ENCODE measurements around the gene PEX5L. TPM values are rescaled to one million over a fixed set of nuclear protein-coding genes. Genes with fewer than 3 reads are reported as not detected.
A peak's percentile ranks its signal among the peaks of the same experiment; 100 is the strongest.

The PEX5L gene
- total RNA-seq, 2 experiments from 2014 or later = 0.35 to 0.70 TPM

GRCh38 chr3:179991104-179991503, 45.6 kb downstream of the PEX5L start:
- POLR2A ChIA-PET = no interaction called here

DNA sequence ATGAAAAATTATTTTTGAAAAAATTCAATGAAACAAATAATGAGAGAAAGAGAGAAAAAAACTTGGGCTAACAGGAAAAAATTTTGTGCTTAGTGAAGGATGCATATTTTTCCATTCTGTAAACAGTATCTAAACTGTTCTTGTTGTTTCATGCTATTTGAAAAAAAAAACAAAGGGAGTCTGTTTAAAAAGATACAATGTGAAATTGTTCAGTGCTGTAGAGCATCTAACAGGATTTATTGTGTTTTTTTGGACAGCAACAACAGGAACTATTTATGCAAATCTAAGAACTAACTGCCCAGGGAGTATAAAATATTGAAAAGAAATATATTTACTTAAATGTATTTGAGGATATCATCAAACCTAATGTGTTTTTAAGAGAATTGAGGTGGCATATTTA, 55.1 kb downstream of the PEX5L start:
- H3K27me3 Mint-ChIP-seq = peaks cover 12% of the 10 kb centered on the region

More at GRCh38 chr3:179991104-179991503, 45.6 kb downstream of the PEX5L start:
- H3K36me3 Mint-ChIP-seq (ENCODE audit: low read depth) = no peaks in the 10 kb centered on the region
- no peak overlapping the region for H3K4me3 Mint-ChIP-seq
- CTCF ChIA-PET = interaction anchor here (1.8 kb wide), 1 partner anchor 62 kb away, joined by 4 read pairs; no protein-coding TSS in a partner anchor
- H3K27me3 Mint-ChIP-seq = peaks cover 6% of the 10 kb centered on the region
- no peaks in the 10 kb centered on the region for H3K4me1 Mint-ChIP-seq
- H3K9me3 Mint-ChIP-seq = no peaks in the 10 kb centered on the region
- no peak for DNase-seq
- H3K27ac Mint-ChIP-seq = no peak overlapping the region

DNA sequence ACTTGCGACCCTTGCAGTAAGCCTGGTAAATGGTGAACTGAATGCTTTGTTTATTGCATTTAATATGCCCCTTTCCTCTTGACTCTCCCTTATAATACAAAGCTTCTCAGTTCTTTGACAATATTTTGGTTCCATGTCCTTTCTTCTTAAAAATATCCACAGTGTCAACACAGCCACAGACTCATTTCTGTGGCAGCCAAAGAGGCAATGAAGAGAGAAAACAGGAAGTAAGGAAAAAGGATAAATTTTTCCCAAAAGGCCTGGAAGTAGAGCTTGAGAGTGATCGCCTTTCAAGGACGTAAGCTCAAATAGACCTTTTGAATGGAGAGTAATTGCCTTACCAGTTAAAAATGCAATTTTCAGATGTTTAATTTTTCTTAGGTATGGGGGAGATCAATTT, 59.4 kb downstream of the PEX5L start:
- Mint-ChIP-seq H3K4me3 (no peak overlapping the region), H3K9me3 (no peaks in the 10 kb centered on the region), H3K27ac (no peak overlapping the region), H3K4me1 (peaks cover 7% of the 10 kb centered on the region), H3K27me3 (peaks cover 18% of the 10 kb centered on the region), H3K36me3 (ENCODE audit: low read depth) (no peaks in the 10 kb centered on the region)
- ChIA-PET POLR2A (no interaction called here), CTCF (no interaction called here)
- DNase-seq = no peak

More for the DNA sequence above, 55.1 kb downstream of the PEX5L start:
- Mint-ChIP-seq H3K4me1 (no peaks in the 10 kb centered on the region), H3K27ac (no peak overlapping the region), H3K9me3 (no peaks in the 10 kb centered on the region), H3K4me3 (no peak overlapping the region), H3K36me3 (ENCODE audit: low read depth) (no peaks in the 10 kb centered on the region)
- no peak for DNase-seq
- CTCF ChIA-PET = no interaction called here
- POLR2A ChIA-PET = no interaction called here

DNA sequence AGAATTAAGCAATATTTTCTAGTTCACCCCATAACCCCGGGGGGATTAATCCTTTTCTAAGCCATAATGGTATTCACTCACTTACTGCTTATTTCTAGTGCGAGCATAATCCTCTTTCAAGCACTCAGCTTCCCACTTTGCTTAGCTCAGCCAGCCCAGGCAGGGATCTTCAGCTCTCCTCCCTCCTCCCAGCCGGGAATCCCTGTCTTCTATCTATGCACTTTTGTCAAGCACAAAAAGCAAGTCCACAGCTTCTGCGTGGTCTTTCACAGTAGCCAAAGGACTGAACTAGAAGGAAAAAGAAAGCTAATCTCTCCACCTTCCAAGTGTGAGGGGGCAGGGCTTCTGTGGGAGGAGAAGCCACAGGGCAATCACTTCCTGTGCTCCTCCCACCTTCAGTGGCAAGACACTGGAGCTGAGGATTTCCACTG, 62.8 kb downstream of the PEX5L start:
- Mint-ChIP-seq H3K27me3 (peaks cover 16% of the 10 kb centered on the region), H3K36me3 (ENCODE audit: low read depth) (peaks cover 2% of the 10 kb centered on the region), H3K4me3 (peak overlapping the region; percentile 31), H3K4me1 (peaks cover 17% of the 10 kb centered on the region), H3K27ac (no peak overlapping the region), H3K9me3 (no peaks in the 10 kb centered on the region)
- CTCF ChIA-PET = interaction anchor here (1.3 kb wide), 1 partner anchor 45 kb away, joined by 7 read pairs; no protein-coding TSS in a partner anchor
- POLR2A ChIA-PET = no interaction called here
- DNase-seq = peak; percentile 20

DNA sequence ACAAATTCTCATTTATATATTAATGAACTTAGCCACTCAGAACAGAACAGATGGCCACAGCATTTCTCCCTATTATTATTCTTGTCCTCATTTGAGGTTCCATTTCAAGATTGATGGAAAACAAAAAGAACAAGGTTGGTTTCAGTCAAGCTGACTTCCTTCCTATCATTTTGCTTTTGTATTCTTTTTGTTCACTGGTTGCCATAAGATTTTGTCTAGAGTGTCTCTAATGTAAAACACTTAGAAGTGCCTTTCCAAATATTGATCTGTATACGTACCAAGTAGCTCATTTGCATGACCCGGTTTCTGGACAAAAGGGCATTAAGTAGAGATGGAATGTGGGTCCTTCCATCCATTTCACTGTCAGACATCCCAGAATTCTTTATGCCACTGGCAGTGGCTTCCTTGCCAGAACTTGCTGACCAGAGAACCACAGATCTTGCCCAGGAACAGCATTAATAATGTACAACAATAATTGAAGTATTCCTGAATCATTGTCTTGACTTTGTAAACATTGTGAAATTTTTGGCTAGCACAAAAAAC, 63.8 kb downstream of the PEX5L start:
- POLR2A ChIA-PET = no interaction called here
- Mint-ChIP-seq H3K9me3 (no peaks in the 10 kb centered on the region), H3K36me3 (ENCODE audit: low read depth) (peaks cover 2% of the 10 kb centered on the region), H3K27me3 (peaks cover 16% of the 10 kb centered on the region), H3K4me1 (peaks cover 18% of the 10 kb centered on the region), H3K4me3 (no peak overlapping the region), H3K27ac (no peak overlapping the region)
- no peak for DNase-seq
- CTCF ChIA-PET = interaction anchor here (1.3 kb wide), 1 partner anchor 44 kb away, joined by 7 read pairs; no protein-coding TSS in a partner anchor

DNA sequence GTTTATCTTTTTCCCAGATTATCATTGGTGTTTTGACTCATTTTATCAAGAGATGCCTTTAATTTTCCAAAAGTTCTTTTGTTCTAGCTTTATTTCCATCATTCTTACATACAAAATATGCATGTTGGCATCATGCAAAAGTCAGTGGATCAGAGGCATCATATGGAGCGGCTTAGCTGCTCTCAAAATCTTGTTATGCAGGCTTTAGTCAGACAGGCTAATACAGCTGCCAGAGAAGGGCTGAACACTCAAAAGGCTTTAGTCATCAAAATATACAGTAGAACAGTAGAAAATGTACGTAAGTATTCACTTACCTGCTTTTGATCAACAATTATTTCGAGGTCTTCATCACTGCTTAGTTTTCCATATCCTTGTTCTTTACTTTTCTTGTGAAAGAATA, 65.5 kb downstream of the PEX5L start:
- ChIA-PET POLR2A (no interaction called here), CTCF (no interaction called here)
- no peak overlapping the region for H3K27ac Mint-ChIP-seq

GRCh38 chr3:179970746-179971145, 66.0 kb downstream of the PEX5L start:
- no peak for DNase-seq
- Mint-ChIP-seq H3K4me3 (no peak overlapping the region), H3K9me3 (no peaks in the 10 kb centered on the region), H3K4me1 (peaks cover 29% of the 10 kb centered on the region), H3K36me3 (ENCODE audit: low read depth) (peaks cover 5% of the 10 kb centered on the region), H3K27ac (no peak overlapping the region), H3K27me3 (peaks cover 16% of the 10 kb centered on the region)
- POLR2A ChIA-PET = no interaction called here
- CTCF ChIA-PET = no interaction called here

More for the DNA sequence above, 65.5 kb downstream of the PEX5L start:
- H3K4me1 Mint-ChIP-seq = peaks cover 29% of the 10 kb centered on the region
- no peak for DNase-seq
- H3K9me3 Mint-ChIP-seq = no peaks in the 10 kb centered on the region
- H3K36me3 Mint-ChIP-seq (ENCODE audit: low read depth) = peaks cover 2% of the 10 kb centered on the region
- no peak overlapping the region for H3K4me3 Mint-ChIP-seq
- peaks cover 16% of the 10 kb centered on the region for H3K27me3 Mint-ChIP-seq

- Mint-ChIP-seq H3K4me3 (no peak overlapping the region), H3K4me1 (peaks cover 29% of the 10 kb centered on the region), H3K27ac (peak overlapping the region; percentile 15)
Measured at GRCh38 chr3:179969525-179969924, 67.2 kb downstream of the PEX5L start.

DNA sequence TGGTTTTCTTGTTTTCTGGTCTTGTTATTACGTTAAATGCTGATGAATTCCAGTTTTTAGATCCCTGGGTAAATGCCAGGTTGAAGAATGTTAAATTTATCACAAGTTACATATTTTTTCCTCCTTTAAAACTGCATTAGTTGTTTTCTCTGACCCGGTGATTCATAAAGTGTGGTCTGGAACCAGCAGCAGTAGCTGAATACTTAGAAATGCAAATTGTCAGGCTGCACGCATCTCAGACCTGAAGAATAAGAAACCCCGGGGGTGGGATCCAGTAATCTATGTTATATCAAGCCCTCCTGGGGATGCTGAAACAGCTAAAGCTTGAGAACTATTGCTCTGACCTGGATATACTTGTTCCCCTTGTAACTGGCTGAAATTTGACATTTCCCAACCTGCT, 69.1 kb downstream of the PEX5L start:
- ChIA-PET POLR2A (interaction anchor here (2.1 kb wide), 1 partner anchor 10 kb away, joined by 5 read pairs; no protein-coding TSS in a partner anchor), CTCF (interaction anchor here (1.2 to 2.0 kb wide), 3 partner anchors 11 to 39 kb away, joined by 3 to 9 read pairs (median 3); no protein-coding TSS in a partner anchor)
- H3K4me1 Mint-ChIP-seq = peaks cover 22% of the 10 kb centered on the region
- H3K36me3 Mint-ChIP-seq (ENCODE audit: low read depth) = peaks cover 5% of the 10 kb centered on the region
- H3K27ac Mint-ChIP-seq = no peak overlapping the region
- H3K9me3 Mint-ChIP-seq = no peaks in the 10 kb centered on the region
- H3K4me3 Mint-ChIP-seq = no peak overlapping the region
- no peak for DNase-seq
- peaks cover 16% of the 10 kb centered on the region for H3K27me3 Mint-ChIP-seq

More at GRCh38 chr3:179969525-179969924, 67.2 kb downstream of the PEX5L start:
- no peak for DNase-seq
- Mint-ChIP-seq H3K27me3 (peaks cover 13% of the 10 kb centered on the region), H3K36me3 (ENCODE audit: low read depth) (peaks cover 5% of the 10 kb centered on the region), H3K9me3 (no peaks in the 10 kb centered on the region)
- CTCF ChIA-PET = interaction anchor here (1.0 kb wide), 1 partner anchor 41 kb away, joined by 4 read pairs; no protein-coding TSS in a partner anchor
- POLR2A ChIA-PET = no interaction called here

GRCh38 chr3:179964890-179965289, 71.8 kb downstream of the PEX5L start:
- CTCF ChIA-PET = no interaction called here
- Mint-ChIP-seq H3K9me3 (peaks cover 5% of the 10 kb centered on the region), H3K4me3 (no peak overlapping the region), H3K36me3 (ENCODE audit: low read depth) (peaks cover 10% of the 10 kb centered on the region), H3K4me1 (peaks cover 26% of the 10 kb centered on the region), H3K27me3 (peaks cover 23% of the 10 kb centered on the region), H3K27ac (no peak overlapping the region)
- POLR2A ChIA-PET = no interaction called here
- DNase-seq = no peak

GRCh38 chr3:179962629-179963387, 73.9 kb downstream of the PEX5L start:
- CTCF ChIA-PET = interaction anchor here (1.2 kb wide), 1 partner anchor 34 kb away, joined by 3 read pairs; no protein-coding TSS in a partner anchor
- Mint-ChIP-seq H3K9me3 (peaks cover 5% of the 10 kb centered on the region), H3K27ac (no peak overlapping the region), H3K36me3 (ENCODE audit: low read depth) (peaks cover 8% of the 10 kb centered on the region), H3K27me3 (peaks cover 25% of the 10 kb centered on the region), H3K4me3 (no peak overlapping the region), H3K4me1 (peaks cover 18% of the 10 kb centered on the region)
- POLR2A ChIA-PET = no interaction called here
- no peak for DNase-seq

DNA sequence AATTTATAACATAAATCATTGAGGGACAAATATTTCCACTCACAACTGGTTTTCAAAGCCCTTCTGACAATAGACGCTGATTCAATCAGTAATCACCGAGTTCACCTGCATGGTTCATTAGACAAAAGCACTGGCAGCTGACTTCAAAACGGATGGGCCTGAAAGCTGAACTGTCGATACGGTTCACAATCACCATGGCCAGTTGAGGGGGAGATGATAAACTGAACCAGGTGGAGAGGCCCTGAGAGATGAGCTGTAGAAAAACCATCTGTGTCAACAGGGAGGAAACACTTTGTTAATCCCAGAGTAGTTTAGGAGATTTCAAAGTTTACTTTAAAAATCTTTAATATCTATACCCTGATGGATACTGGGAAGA, 75.0 kb downstream of the PEX5L start:
- ChIA-PET CTCF (no interaction called here), POLR2A (no interaction called here)
- no peak for DNase-seq
- H3K36me3 Mint-ChIP-seq (ENCODE audit: low read depth) = peaks cover 8% of the 10 kb centered on the region
- H3K4me3 Mint-ChIP-seq = no peak overlapping the region
- H3K27me3 Mint-ChIP-seq = peaks cover 23% of the 10 kb centered on the region
- peaks cover 5% of the 10 kb centered on the region for H3K9me3 Mint-ChIP-seq
- no peak overlapping the region for H3K27ac Mint-ChIP-seq
- H3K4me1 Mint-ChIP-seq = peaks cover 19% of the 10 kb centered on the region

DNA sequence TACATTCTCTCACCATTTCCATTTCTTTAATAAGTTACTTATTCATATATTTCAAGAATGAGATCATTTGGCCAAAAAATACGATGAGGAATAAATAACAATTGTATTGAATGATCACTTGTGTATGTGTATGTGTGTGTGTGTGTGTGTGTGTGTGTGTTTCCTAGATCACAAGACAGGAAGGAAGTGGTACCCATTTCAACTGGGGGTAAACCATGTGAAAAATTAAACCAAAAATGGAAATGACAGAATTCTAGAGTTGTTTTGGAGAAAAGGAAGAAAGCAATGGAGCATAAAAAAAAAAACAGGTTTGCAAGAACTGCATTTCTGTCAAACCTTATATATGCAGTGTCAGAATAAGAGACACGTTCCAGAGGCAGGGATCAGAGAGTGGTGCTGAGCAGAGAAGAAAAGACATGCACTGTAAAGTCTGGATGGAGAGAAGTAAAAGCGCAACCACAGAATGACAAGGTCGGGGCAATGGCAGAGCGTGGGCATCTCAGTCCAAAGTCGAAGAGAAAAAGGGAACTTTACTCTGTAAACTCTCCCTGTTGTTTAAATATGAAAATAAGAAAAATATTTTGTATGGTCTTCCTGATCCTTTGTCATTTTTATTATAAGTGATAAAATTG, 75.5 kb downstream of the PEX5L start:
- H3K4me3 Mint-ChIP-seq = no peak overlapping the region
- peaks cover 5% of the 10 kb centered on the region for H3K9me3 Mint-ChIP-seq
- H3K27me3 Mint-ChIP-seq = peaks cover 22% of the 10 kb centered on the region
- peaks cover 8% of the 10 kb centered on the region for H3K36me3 Mint-ChIP-seq (ENCODE audit: low read depth)
- H3K4me1 Mint-ChIP-seq = peaks cover 24% of the 10 kb centered on the region
- POLR2A ChIA-PET = interaction anchor here (0.9 kb wide), 1 partner anchor 307 kb away, joined by 3 read pairs; no protein-coding TSS in a partner anchor
- no peak for DNase-seq
- H3K27ac Mint-ChIP-seq = no peak overlapping the region
- CTCF ChIA-PET = no interaction called here

All from activated CD4-positive, alpha-beta memory T cell treated with anti-CD3 and anti-CD28 coated beads, Interleukin-2, amount 10 ng/mL, durations not matched to agents 7 days and 5 days (primary cell).